ENCODE measurements around the gene CKB. TPM values are rescaled to one million over a fixed set of nuclear protein-coding genes. Genes with fewer than 3 reads are reported as not detected.

Gene CKB
- total RNA-seq, 1 donor from 2014 or later = 139 TPM

DNA sequence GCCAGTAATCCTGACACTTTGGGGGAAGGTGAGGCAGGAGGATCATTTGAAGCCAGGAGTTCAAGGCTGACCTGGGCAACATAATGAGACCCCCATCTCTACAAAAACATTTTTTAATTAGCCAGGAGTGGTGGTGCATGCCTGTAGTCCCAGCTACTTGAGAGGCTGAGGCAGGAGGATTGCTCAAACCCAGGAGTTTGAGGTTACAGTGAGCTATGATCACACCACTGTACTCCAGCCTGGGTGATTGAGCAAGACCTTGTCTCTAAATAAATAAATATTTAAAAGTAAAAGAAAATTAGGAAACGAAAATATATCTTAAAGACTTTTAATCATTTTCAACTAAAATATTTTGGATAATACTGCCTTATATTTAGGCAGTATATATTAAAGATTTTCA, 25.9 kb downstream of the CKB start:
- H3K4me3 Mint-ChIP-seq (ENCODE audit: unreplicated experiment) = no peak overlapping the region
- no peak for DNase-seq (ENCODE audit: low spot score)
- H3K27ac Mint-ChIP-seq (ENCODE audit: unreplicated experiment) = no peak overlapping the region
- H3K27me3 Mint-ChIP-seq (ENCODE audit: low read depth) = no peaks in the 10 kb centered on the region
- H3K4me1 Mint-ChIP-seq (ENCODE audit: low read depth) = peaks cover 13% of the 10 kb centered on the region
- TF ChIP-seq, protein P1, sequence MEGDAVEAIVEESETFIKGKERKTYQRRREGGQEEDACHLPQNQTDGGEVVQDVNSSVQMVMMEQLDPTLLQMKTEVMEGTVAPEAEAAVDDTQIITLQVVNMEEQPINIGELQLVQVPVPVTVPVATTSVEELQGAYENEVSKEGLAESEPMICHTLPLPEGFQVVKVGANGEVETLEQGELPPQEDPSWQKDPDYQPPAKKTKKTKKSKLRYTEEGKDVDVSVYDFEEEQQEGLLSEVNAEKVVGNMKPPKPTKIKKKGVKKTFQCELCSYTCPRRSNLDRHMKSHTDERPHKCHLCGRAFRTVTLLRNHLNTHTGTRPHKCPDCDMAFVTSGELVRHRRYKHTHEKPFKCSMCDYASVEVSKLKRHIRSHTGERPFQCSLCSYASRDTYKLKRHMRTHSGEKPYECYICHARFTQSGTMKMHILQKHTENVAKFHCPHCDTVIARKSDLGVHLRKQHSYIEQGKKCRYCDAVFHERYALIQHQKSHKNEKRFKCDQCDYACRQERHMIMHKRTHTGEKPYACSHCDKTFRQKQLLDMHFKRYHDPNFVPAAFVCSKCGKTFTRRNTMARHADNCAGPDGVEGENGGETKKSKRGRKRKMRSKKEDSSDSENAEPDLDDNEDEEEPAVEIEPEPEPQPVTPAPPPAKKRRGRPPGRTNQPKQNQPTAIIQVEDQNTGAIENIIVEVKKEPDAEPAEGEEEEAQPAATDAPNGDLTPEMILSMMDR (IDR thresholded peaks at IDR 0.05) = no peak
- peaks cover 9% of the 10 kb centered on the region for H3K36me3 Mint-ChIP-seq (ENCODE audit: low read depth)
- H3K9me3 Mint-ChIP-seq (ENCODE audit: low read depth) = no peaks in the 10 kb centered on the region

DNA sequence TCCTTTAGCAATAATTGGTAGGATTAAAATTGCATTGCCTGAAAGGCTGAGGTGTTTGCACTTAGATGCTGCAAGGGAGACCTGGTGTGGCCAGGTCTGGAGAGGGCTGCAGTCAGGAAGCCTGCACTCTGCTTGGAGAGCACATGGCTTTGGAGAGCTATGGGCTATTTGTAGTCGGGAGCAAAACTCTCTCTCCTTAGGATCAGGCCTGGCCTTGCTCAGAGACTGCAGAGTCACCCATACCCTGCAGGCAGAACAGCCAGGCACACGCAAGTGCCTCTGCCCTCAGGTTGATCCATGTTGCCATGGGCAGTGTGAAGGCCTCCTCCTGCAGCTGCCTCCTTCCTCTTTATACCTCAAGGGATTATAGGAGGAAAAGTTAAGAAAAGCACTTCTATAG, 26.8 kb downstream of the CKB start:
- Mint-ChIP-seq H3K27ac (ENCODE audit: unreplicated experiment) (no peak overlapping the region), H3K9me3 (ENCODE audit: low read depth) (no peaks in the 10 kb centered on the region), H3K27me3 (ENCODE audit: low read depth) (no peaks in the 10 kb centered on the region), H3K4me1 (ENCODE audit: low read depth) (peaks cover 9% of the 10 kb centered on the region), H3K36me3 (ENCODE audit: low read depth) (peaks cover 6% of the 10 kb centered on the region), H3K4me3 (ENCODE audit: unreplicated experiment) (no peak overlapping the region)
- no peak for DNase-seq (ENCODE audit: low spot score)
- TF ChIP-seq, protein P1 (IDR thresholded peaks at IDR 0.05) = no peak

DNA sequence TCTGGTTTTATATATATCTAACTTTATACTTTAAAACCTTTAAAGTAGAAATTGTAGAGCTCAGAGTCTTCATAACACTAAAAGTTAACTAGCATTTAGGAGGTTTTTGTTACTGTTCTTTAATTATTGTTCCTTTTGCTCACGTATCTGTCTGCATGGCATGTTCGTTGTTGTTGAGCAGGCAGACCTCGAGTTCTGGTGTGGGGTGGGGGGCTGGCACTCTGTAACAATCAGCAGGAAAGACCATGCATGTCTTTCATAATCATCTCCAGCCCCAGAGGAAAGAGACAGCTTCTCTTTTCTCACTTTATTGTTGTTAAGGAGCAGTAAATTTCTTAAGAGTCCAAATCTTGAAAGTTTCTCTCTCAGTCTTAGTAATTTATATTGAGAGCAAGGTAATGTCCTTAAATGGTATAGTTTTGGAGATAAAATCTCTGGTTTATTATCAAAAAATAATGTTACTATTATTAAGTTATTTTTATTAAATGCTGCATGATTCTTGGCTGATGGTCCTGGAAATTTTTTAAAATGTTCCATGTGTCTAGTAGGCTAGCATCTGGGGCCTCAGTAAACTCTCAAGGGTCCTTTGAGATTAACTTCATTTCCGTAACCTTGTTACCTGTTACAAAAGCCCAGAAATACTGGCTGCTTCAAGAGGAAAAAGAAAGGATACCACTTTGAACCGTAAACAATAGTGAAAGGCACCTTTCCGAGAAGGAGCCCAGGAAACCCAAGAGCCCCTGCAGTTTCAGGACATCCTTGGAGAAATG, 30.3 kb downstream of the CKB start:
- H3K36me3 Mint-ChIP-seq (ENCODE audit: low read depth) = peaks cover 11% of the 10 kb centered on the region
- H3K27ac Mint-ChIP-seq (ENCODE audit: unreplicated experiment) = peak overlapping the region; percentile 22
- TF ChIP-seq, protein P1 (IDR thresholded peaks at IDR 0.05) = no peak
- no peak for DNase-seq (ENCODE audit: low spot score)
- H3K4me1 Mint-ChIP-seq (ENCODE audit: low read depth) = peaks cover 19% of the 10 kb centered on the region
- H3K4me3 Mint-ChIP-seq (ENCODE audit: unreplicated experiment) = no peak overlapping the region
- H3K27me3 Mint-ChIP-seq (ENCODE audit: low read depth) = no peaks in the 10 kb centered on the region
- H3K9me3 Mint-ChIP-seq (ENCODE audit: low read depth) = no peaks in the 10 kb centered on the region

DNA sequence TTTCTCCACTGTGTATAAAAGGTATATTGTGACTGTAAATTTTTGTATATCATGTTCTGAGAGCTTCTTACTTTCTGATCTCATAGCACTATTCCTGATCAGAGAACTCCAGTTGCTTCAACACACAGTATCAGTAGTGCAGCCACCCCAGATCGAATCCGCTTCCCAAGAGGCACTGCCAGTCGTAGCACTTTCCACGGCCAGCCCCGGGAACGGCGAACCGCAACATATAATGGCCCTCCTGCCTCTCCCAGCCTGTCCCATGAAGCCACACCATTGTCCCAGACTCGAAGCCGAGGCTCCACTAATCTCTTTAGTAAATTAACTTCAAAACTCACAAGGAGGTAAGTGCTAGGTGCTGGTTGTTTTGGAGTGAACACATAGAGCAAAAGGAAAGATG, 30.9 kb downstream of the CKB start:
- Mint-ChIP-seq H3K4me1 (ENCODE audit: low read depth) (peaks cover 19% of the 10 kb centered on the region), H3K4me3 (ENCODE audit: unreplicated experiment) (no peak overlapping the region), H3K9me3 (ENCODE audit: low read depth) (no peaks in the 10 kb centered on the region), H3K27me3 (ENCODE audit: low read depth) (no peaks in the 10 kb centered on the region), H3K36me3 (ENCODE audit: low read depth) (peaks cover 10% of the 10 kb centered on the region), H3K27ac (ENCODE audit: unreplicated experiment) (peak overlapping the region; percentile 18)
- TF ChIP-seq, protein P1 (IDR thresholded peaks at IDR 0.05) = no peak
- no peak for DNase-seq (ENCODE audit: low spot score)

DNA sequence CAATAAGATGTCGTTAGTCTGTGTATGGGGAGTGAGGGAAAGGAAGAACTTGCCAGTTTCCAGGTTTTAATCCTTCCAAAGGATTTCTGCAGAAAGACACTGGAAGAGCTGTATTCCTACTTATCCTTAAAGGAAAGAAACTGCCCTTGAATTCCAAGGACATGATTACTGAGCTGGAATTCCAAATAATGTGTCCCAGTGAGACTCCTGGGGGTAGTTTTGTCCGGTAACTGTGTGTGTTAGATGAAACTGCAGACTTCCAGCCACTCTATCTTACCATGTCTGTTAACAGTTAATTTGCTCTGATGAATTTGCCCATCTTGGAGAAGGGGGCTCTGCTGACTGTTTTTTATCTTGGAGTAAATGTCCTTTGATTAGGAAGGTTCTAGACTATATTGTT, 33.0 kb downstream of the CKB start:
- Mint-ChIP-seq H3K4me1 (ENCODE audit: low read depth) (peaks cover 19% of the 10 kb centered on the region), H3K27ac (ENCODE audit: unreplicated experiment) (peak overlapping the region; percentile 73), H3K4me3 (ENCODE audit: unreplicated experiment) (no peak overlapping the region), H3K36me3 (ENCODE audit: low read depth) (peaks cover 10% of the 10 kb centered on the region), H3K27me3 (ENCODE audit: low read depth) (no peaks in the 10 kb centered on the region), H3K9me3 (ENCODE audit: low read depth) (no peaks in the 10 kb centered on the region)
- no peak for DNase-seq (ENCODE audit: low spot score)
- TF ChIP-seq, protein P1 (IDR thresholded peaks at IDR 0.05) = no peak

Data from chondrocyte (in vitro differentiated cells).